Stomach (tissue), 9 donors: ENCODE measurements around the gene PARP2. TPM values are rescaled to one million over a fixed set of nuclear protein-coding genes. Genes with fewer than 3 reads are reported as not detected.
"Not testable (repeated sequence)": the region's sequence is repeated elsewhere in the genome, so short reads cannot be mapped to it uniquely, and the experiment has no call there.

Experiments
- DNase-seq, 2 donors: peaks; one replicate each; pipeline versions ENCODE4 v3.0.0 to v3.0.0-alpha.2; 2013 to 2019
- H3K27ac ChIP-seq, 5 donors: fragments of 200-600 bp in 4 of 5; sonication (generic) in 4 of 5; one replicate each; pipeline ENCODE4 v1.5.1; 2013 to 2019; ENCODE audit warnings: mild to moderate bottlenecking in 1 of 5, moderate library complexity in 1 of 5
- H3K27me3 ChIP-seq, 3 donors: fragments of 200-600 bp; sonication (generic); one replicate each; pipeline ENCODE4 v1.5.1; 2017 to 2019; ENCODE audit warnings: mixed run types in 1 of 3
- H3K36me3 ChIP-seq, 4 donors: fragments of 200-600 bp; sonication (generic); 1 replicate in 3 of 4; 2 replicates in 1 of 4; pipeline ENCODE4 v1.5.1; 2016 to 2019
- H3K4me1 ChIP-seq, 4 donors: fragments of 200-600 bp; sonication (generic); one replicate each; pipeline ENCODE4 v1.5.1; 2016 to 2019
- H3K4me3 ChIP-seq, 4 donors: fragments of 200-600 bp; sonication (generic) in 3 of 4; one replicate each; pipeline ENCODE4 v1.5.1; 2016 to 2019; ENCODE audit warnings: mild to moderate bottlenecking in 1 of 4
- H3K9me3 ChIP-seq, 4 donors: fragments of 200-600 bp; sonication (generic); one replicate each; pipeline ENCODE4 v1.5.1; 2016 to 2019
- CTCF ChIP-seq, 7 experiments: fragments of 450-650 bp in 4 of 7; fragments of 200-600 bp in 3 of 7; sonication (generic) in 3 of 7; IDR thresholded peaks; one replicate each; pipeline ENCODE4 v1.5.1; 2016 to 2019; ENCODE audit warnings: antibody characterized with exemption in 7 of 7, control low read depth in 2 of 7, mild to moderate bottlenecking in 1 of 7
- EP300 ChIP-seq: sonication (generic); formaldehyde crosslinking; IDR thresholded peaks from one replicate; pipeline ENCODE4 v1.6.1; 2017; ENCODE audit warnings: antibody characterized with exemption
- POLR2A ChIP-seq, 4 donors: fragments of 450-650 bp; IDR thresholded peaks; one replicate each; pipeline ENCODE4 v1.6.1; 2016; ENCODE audit warnings: antibody characterized with exemption in 4 of 4, control low read depth in 2 of 4, mild to moderate bottlenecking in 1 of 4, moderate library complexity in 1 of 4
- POLR2AphosphoS5 ChIP-seq, 3 donors: sonication (generic); formaldehyde crosslinking; IDR thresholded peaks; one replicate each; pipeline ENCODE4 v1.6.1; 2016; ENCODE audit warnings: antibody characterized with exemption in 3 of 3
- WGBS, 5 donors: extraction: QIAGEN DNeasy Blood & Tissue Kit in 3 of 5; methylation state at CpG; one replicate each; pipeline versions ENCODE4 v1.1.5 to v1.1.7; 2013 to 2018; 5-methylcytosine and 5-hydroxymethylcytosine counted together
- intact Hi-C: fragments of 100-400 bp; cut with DNase I; formaldehyde crosslinking; loops from one replicate; pipeline ENCODE4 v1.15.1; 2023; ENCODE audit warnings: low total_unique reads
- polyA plus RNA-seq, 3 donors: library from polyadenylated mRNA; stranded (reverse); fragments of 200-250 nt; gene quantifications; one replicate each; pipeline ENCODE4 v1.2.3, GENCODE V29; 2013
- total RNA-seq, 5 donors: library from RNA; depleted of rRNA; stranded (reverse); fragments of >200 nt; gene quantifications; one replicate each; pipeline versions ENCODE4 v1.1.0 to v1.2.3, GENCODE V29; 2014 to 2016
- donor health status: healthy with polysubstance abuse.
- donor health status: Bipolar disorder and iron deficiency.
- donor health status: healthy.

Gene PARP2
- total and polyA plus RNA-seq, 8 donors: 4.1 to 30.4 (median 13.6) TPM

- Histone ChIP-seq H3K4me1 (no peaks in the 10 kb centered on the region), H3K27me3 (no peaks in the 10 kb centered on the region), H3K27ac (no peak overlapping the region), H3K36me3 (peaks cover 45 to 86% (median 81%) of the 10 kb centered on the region in 4 donors), H3K9me3 (no peaks in the 10 kb centered on the region), H3K4me3 (no peak overlapping the region)
- 86 to 96% (median 89%) methylated on average over 3 of the region's 3 CpGs for WGBS, 5 donors
- intact Hi-C loops: no loop called here
- TF ChIP-seq EP300: no peak
- no peak for TF ChIP-seq POLR2A (IDR thresholded peaks at IDR 0.05)
- TF ChIP-seq CTCF (IDR thresholded peaks at IDR 0.05): no peak
- no peak for TF ChIP-seq POLR2AphosphoS5 (IDR thresholded peaks at IDR 0.05)
- DNase-seq: no peak
Measured at GRCh38 chr14:20356422-20356821, 13.0 kb downstream of the PARP2 start.

- WGBS, 5 donors: 58 to 64% (median 61%) methylated on average over 3 of the region's 3 CpGs
- intact Hi-C loops, H3K9me3 ChIP-seq, H3K4me1 ChIP-seq, H3K4me3 ChIP-seq, H3K27me3 ChIP-seq, DNase-seq: not testable (repeated sequence)
- H3K36me3 ChIP-seq: peaks cover 35 to 82% (median 79%) of the 10 kb centered on the region in 4 donors
- peak overlapping the region in 1 of 5 donors; percentile 36 for H3K27ac ChIP-seq
Measured at GRCh38 chr14:20358474-20358873, 15.0 kb downstream of the PARP2 start.

- H3K9me3 ChIP-seq: no peaks in the 10 kb centered on the region
- H3K27me3 ChIP-seq: no peaks in the 10 kb centered on the region
- DNase-seq: no peak
- H3K4me3 ChIP-seq: no peak overlapping the region
- H3K4me1 ChIP-seq: no peaks in the 10 kb centered on the region
- H3K36me3 ChIP-seq: peaks cover 43 to 96% (median 90%) of the 10 kb centered on the region in 4 donors
- H3K27ac ChIP-seq: no peak overlapping the region
- intact Hi-C loops: no loop called here
- no peak for TF ChIP-seq CTCF (IDR thresholded peaks at IDR 0.05)
- no peak for TF ChIP-seq EP300
- TF ChIP-seq POLR2A (IDR thresholded peaks at IDR 0.05): no peak
Measured at GRCh38 chr14:20365928-20366327, 22.5 kb downstream of the PARP2 start.

- Histone ChIP-seq H3K4me1 (peaks cover 0 to 20% (median 16%) of the 10 kb centered on the region in 4 donors), H3K9me3 (no peaks in the 10 kb centered on the region), H3K27ac (no peak overlapping the region), H3K4me3 (no peak overlapping the region), H3K27me3 (no peaks in the 10 kb centered on the region), H3K36me3 (peaks cover 96 to 100% (median 100%) of the 10 kb centered on the region in 4 donors)
- 81 to 89% (median 82%) methylated on average over 4 to 5 of the region's 5 CpGs for whole genome bisulfite sequencing, 5 donors
- intact Hi-C loops: no loop called here
- no peak for DNase-seq
- TF ChIP-seq POLR2A (IDR thresholded peaks at IDR 0.05) (no peak), POLR2AphosphoS5 (IDR thresholded peaks at IDR 0.05) (no peak)
Measured at GRCh38 chr14:20372796-20373195, 29.4 kb downstream of the PARP2 start.

- H3K4me1 ChIP-seq: peaks cover 0 to 20% (median 16%) of the 10 kb centered on the region in 4 donors
- H3K4me3 ChIP-seq: no peak overlapping the region
- no peaks in the 10 kb centered on the region for H3K27me3 ChIP-seq
- TF ChIP-seq POLR2A (IDR thresholded peaks at IDR 0.05): no peak
- peak in 2 of 3 donors; percentile 11 to 13 for TF ChIP-seq POLR2AphosphoS5 (IDR thresholded peaks at IDR 0.05)
- intact Hi-C loops: no loop called here
- peak overlapping the region; percentile 62 to 80 (median 69) for H3K27ac ChIP-seq
- DNase-seq: peak in 1 of 2 donors; percentile 75
- H3K36me3 ChIP-seq: peaks cover 96 to 100% (median 100%) of the 10 kb centered on the region in 4 donors
- no peaks in the 10 kb centered on the region for H3K9me3 ChIP-seq
- WGBS, 5 donors: 32 to 51% (median 48%) methylated on average over 3 of the region's 3 CpGs
Measured at GRCh38 chr14:20375471-20375870, 32.0 kb downstream of the PARP2 start.

GRCh38 chr14:20376071-20376588, 32.7 kb downstream of the PARP2 start:
- no peaks in the 10 kb centered on the region for H3K9me3 ChIP-seq
- peaks cover 96 to 100% (median 100%) of the 10 kb centered on the region in 4 donors for H3K36me3 ChIP-seq
- no peak overlapping the region for H3K4me3 ChIP-seq
- peaks cover 0 to 20% (median 16%) of the 10 kb centered on the region in 4 donors for H3K4me1 ChIP-seq
- intact Hi-C loops: no loop called here
- 33 to 59% (median 44%) methylated on average over 12 of the region's 12 CpGs for WGBS, 5 donors
- H3K27me3 ChIP-seq: no peaks in the 10 kb centered on the region
- TF ChIP-seq POLR2AphosphoS5 (IDR thresholded peaks at IDR 0.05) (peak in 2 of 3 donors; percentile 30 to 41), POLR2A (IDR thresholded peaks at IDR 0.05) (no peak), CTCF (IDR thresholded peaks at IDR 0.05) (no peak), EP300 (no peak)
- H3K27ac ChIP-seq: peak overlapping the region; percentile 62 to 80 (median 69)
- peak; percentile 72 to 86 for DNase-seq
